IPS-NIHi11 (cell line): ENCODE results near the gene PNO1.

Experiments used
- DNase-seq: peaks from one replicate; pipeline ENCODE4 v3.0.0; 2012; ENCODE audit warnings: mixed read lengths, low spot score

PNO1 gene

GRCh38 chr2:68195096-68195495 is 37.4 kb downstream of the PNO1 start:
- no peak for DNase-seq

GRCh38 chr2:68196120-68196716 is 38.5 kb downstream of the PNO1 start:
- DNase-seq = no peak

GRCh38 chr2:68200157-68200787 is 42.6 kb downstream of the PNO1 start:
- DNase-seq = no peak

- no peak for DNase-seq
Observed at GRCh38 chr2:68203587-68203986, 45.9 kb downstream of the PNO1 start.

- no peak for DNase-seq
Observed at GRCh38 chr2:68206793-68207192, 49.1 kb downstream of the PNO1 start.

GRCh38 chr2:68214381-68214780 is 56.7 kb downstream of the PNO1 start:
- no peak for DNase-seq

GRCh38 chr2:68216454-68217310 is 59.0 kb downstream of the PNO1 start:
- no peak for DNase-seq

- no peak for DNase-seq
Observed at GRCh38 chr2:68217729-68218128, 60.0 kb downstream of the PNO1 start.

GRCh38 chr2:68218343-68218901 is 60.7 kb downstream of the PNO1 start:
- DNase-seq = no peak

GRCh38 chr2:68222287-68222686 is 64.6 kb downstream of the PNO1 start:
- DNase-seq = no peak

- no peak for DNase-seq
Observed at GRCh38 chr2:68223419-68223818, 65.7 kb downstream of the PNO1 start.

GRCh38 chr2:68225119-68225632 is 67.5 kb downstream of the PNO1 start:
- DNase-seq = peak; percentile 35
